Right lobe of liver (tissue), 4 donors: ENCODE data around the gene RNF103.

Experiments
- POLR2A ChIP-seq: fragments of 450-650 bp; IDR thresholded peaks from one replicate; pipeline ENCODE4 v1.6.1; 2017; ENCODE audit warnings: antibody characterized with exemption, mild to moderate bottlenecking
- TF ChIP-seq, protein P1 (sequence below), 4 donors: fragments of 200-600 bp in 3 of 4; fragments of 450-650 bp in 1 of 4; IDR thresholded peaks; one replicate each; pipeline versions ENCODE4 v1.5.1 to v1.8.0; 2016 to 2022; ENCODE audit warnings: antibody characterized with exemption in 4 of 4, mild to moderate bottlenecking in 2 of 4
- donor health status: DM: no; HTN: no; CAD: no.
- donor health status: DM: no; HTN: no; CAD: no.
- donor health status: DM: no; HTN: yes; CAD: no.

DNA sequence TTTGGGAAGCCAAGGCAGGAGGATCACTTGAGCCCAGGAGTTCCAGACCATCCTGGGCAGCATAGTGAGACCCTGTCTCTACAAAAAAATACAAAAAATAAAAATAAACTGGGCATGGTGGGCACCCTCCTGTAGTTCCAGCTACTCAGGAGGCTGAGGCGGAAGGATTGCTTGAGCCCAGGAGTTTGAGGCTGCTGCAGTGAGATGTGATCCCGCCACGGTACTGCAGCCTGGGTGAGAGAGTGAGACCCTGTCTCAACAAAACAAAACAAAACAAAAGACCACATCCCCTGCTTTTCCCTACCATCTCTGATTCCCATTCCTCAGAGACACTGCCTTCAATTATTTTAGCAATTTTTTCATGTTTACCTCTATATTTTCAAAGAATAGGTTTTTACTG is 3.9 kb upstream of the RNF103 start:
- TF ChIP-seq, protein P1, sequence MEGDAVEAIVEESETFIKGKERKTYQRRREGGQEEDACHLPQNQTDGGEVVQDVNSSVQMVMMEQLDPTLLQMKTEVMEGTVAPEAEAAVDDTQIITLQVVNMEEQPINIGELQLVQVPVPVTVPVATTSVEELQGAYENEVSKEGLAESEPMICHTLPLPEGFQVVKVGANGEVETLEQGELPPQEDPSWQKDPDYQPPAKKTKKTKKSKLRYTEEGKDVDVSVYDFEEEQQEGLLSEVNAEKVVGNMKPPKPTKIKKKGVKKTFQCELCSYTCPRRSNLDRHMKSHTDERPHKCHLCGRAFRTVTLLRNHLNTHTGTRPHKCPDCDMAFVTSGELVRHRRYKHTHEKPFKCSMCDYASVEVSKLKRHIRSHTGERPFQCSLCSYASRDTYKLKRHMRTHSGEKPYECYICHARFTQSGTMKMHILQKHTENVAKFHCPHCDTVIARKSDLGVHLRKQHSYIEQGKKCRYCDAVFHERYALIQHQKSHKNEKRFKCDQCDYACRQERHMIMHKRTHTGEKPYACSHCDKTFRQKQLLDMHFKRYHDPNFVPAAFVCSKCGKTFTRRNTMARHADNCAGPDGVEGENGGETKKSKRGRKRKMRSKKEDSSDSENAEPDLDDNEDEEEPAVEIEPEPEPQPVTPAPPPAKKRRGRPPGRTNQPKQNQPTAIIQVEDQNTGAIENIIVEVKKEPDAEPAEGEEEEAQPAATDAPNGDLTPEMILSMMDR (IDR thresholded peaks at IDR 0.05), result no peak
- no peak for TF ChIP-seq POLR2A
